Measurements from ENCODE around the gene PEX14. TPM values are rescaled to one million over a fixed set of nuclear protein-coding genes. Genes with fewer than 3 reads are reported as not detected.

PEX14 gene
- total and polyA plus RNA-seq, 8 donors, result 8.2 to 26.3 (median 12.6) TPM

- peak in 2 of 3 donors; percentile 10 to 55 for TF ChIP-seq POLR2AphosphoS5 (IDR thresholded peaks at IDR 0.05)
- TF ChIP-seq POLR2A (IDR thresholded peaks at IDR 0.05), result no peak
- 31 to 52% (median 40%) methylated on average over 12 of the region's 12 CpGs for WGBS, 5 donors
- Histone ChIP-seq H3K4me1 (peaks cover 20 to 86% (median 59%) of the 10 kb centered on the region in 4 donors), H3K36me3 (no peaks in the 10 kb centered on the region), H3K27ac (peak overlapping the region; percentile 39 to 70 (median 59)), H3K9me3 (no peaks in the 10 kb centered on the region), H3K4me3 (no peak overlapping the region), H3K27me3 (no peaks in the 10 kb centered on the region)
- DNase-seq, result peak in 1 of 2 donors; percentile 57
- intact Hi-C loops (cut with DNase I; ENCODE audit: low total_unique reads), result no loop called here
Observed at GRCh38 chr1:10510520-10511493, 36.1 kb downstream of the PEX14 start.

- H3K27me3 ChIP-seq, result no peaks in the 10 kb centered on the region
- no peak for TF ChIP-seq EP300 (IDR thresholded peaks at IDR 0.05)
- no peak for TF ChIP-seq POLR2AphosphoS5 (IDR thresholded peaks at IDR 0.05)
- TF ChIP-seq CTCF (IDR thresholded peaks at IDR 0.05), result no peak
- TF ChIP-seq POLR2A (IDR thresholded peaks at IDR 0.05), result no peak
- peaks cover 27 to 92% (median 65%) of the 10 kb centered on the region in 4 donors for H3K4me1 ChIP-seq
- no peaks in the 10 kb centered on the region for H3K9me3 ChIP-seq
- no peaks in the 10 kb centered on the region for H3K36me3 ChIP-seq
- no peak for DNase-seq
- no peak overlapping the region for H3K4me3 ChIP-seq
- intact Hi-C loops (cut with DNase I; ENCODE audit: low total_unique reads), result no loop called here
- H3K27ac ChIP-seq, result peak overlapping the region; percentile 39 to 71 (median 68)
- 38 to 64% (median 54%) methylated on average over 2 to 3 of the region's 3 CpGs for WGBS, 5 donors
Observed at GRCh38 chr1:10511494-10511885, 36.7 kb downstream of the PEX14 start.

DNA sequence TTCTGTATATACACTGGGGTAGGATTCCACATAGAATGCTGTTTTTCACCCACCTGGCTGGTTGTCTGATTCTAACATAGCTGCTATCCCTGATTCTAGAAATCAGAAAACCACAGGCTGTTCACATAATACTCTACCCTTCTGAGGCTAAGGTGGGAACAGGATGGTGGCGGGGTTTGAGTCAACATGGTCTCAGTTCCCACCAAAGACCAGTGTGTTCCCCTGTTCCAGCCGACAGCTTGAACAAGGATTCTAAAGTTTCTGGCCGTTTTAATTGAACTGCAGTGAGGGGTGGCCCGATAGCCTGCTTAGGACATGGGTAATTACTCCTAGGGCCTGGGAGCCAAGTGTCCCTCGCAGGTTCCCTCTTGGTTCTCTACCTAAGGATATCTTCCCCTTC lies 38.4 kb downstream of the PEX14 start:
- Histone ChIP-seq H3K4me3 (no peak overlapping the region), H3K4me1 (peaks cover 34 to 99% (median 71%) of the 10 kb centered on the region in 4 donors), H3K9me3 (no peaks in the 10 kb centered on the region), H3K36me3 (no peaks in the 10 kb centered on the region), H3K27me3 (no peaks in the 10 kb centered on the region), H3K27ac (peak overlapping the region in 2 of 5 donors; percentile 6 to 57)
- intact Hi-C loops (cut with DNase I; ENCODE audit: low total_unique reads), result no loop called here
- WGBS, 5 donors, result 74 to 92% (median 83%) methylated on average over 5 of the region's 5 CpGs
- DNase-seq, result no peak
- TF ChIP-seq CTCF (IDR thresholded peaks at IDR 0.05) (no peak), EP300 (IDR thresholded peaks at IDR 0.05) (no peak), POLR2AphosphoS5 (IDR thresholded peaks at IDR 0.05) (no peak), POLR2A (IDR thresholded peaks at IDR 0.05) (no peak)

- TF ChIP-seq EP300 (IDR thresholded peaks at IDR 0.05) (no peak), POLR2A (IDR thresholded peaks at IDR 0.05) (no peak), POLR2AphosphoS5 (IDR thresholded peaks at IDR 0.05) (no peak), CTCF (IDR thresholded peaks at IDR 0.05) (peak in 5 of 7 experiments; percentile 24 to 64 (median 41))
- WGBS, 5 donors, result 52 to 73% (median 54%) methylated on average over 8 of the region's 8 CpGs
- Histone ChIP-seq H3K27me3 (no peaks in the 10 kb centered on the region), H3K36me3 (no peaks in the 10 kb centered on the region), H3K27ac (peak overlapping the region in 2 of 5 donors; percentile 10 to 76), H3K4me3 (no peak overlapping the region), H3K9me3 (no peaks in the 10 kb centered on the region), H3K4me1 (peaks cover 48 to 99% (median 70%) of the 10 kb centered on the region in 4 donors)
- DNase-seq, result peak in 1 of 2 donors; percentile 80
- intact Hi-C loops (cut with DNase I; ENCODE audit: low total_unique reads), result no loop called here
Observed at GRCh38 chr1:10514490-10515235, 39.9 kb downstream of the PEX14 start.
